ENCODE data around the gene RAB31.
"Not testable (repeated sequence)": the region's sequence is repeated elsewhere in the genome, so short reads cannot be mapped to it uniquely, and the experiment has no call there.

RAB31 gene

GRCh38 chr18:9708057-9708433, at the start of gene RAB31:
Gene RAB31 (plus strand): TSS chr18:9708301. CDS start chr18:9708406, 105 bp downstream.
- no peak for DNase-seq (ENCODE audit: low read depth in 2 of 3, low spot score in 1 of 3)

GRCh38 chr18:9659499-9660375, 48.4 kb upstream of the RAB31 start:
- no peak for DNase-seq (ENCODE audit: low read depth in 2 of 3, low spot score in 1 of 3)

GRCh38 chr18:9661564-9661963, 46.5 kb upstream of the RAB31 start:
- no peak for DNase-seq (ENCODE audit: low read depth in 2 of 3, low spot score in 1 of 3)

- DNase-seq (ENCODE audit: low read depth in 2 of 3, low spot score in 1 of 3) = no peak
Observed at GRCh38 chr18:9663377-9663776, 44.7 kb upstream of the RAB31 start.

GRCh38 chr18:9665314-9665713, 42.8 kb upstream of the RAB31 start:
- DNase-seq (ENCODE audit: low read depth in 2 of 3, low spot score in 1 of 3) = no peak

GRCh38 chr18:9666548-9666947, 41.6 kb upstream of the RAB31 start:
- no peak for DNase-seq (ENCODE audit: low read depth in 2 of 3, low spot score in 1 of 3)

- DNase-seq (ENCODE audit: low read depth in 2 of 3, low spot score in 1 of 3) = no peak
Observed at GRCh38 chr18:9669016-9669415, 39.1 kb upstream of the RAB31 start.

GRCh38 chr18:9671214-9671613, 36.9 kb upstream of the RAB31 start:
- DNase-seq (ENCODE audit: low read depth in 2 of 3, low spot score in 1 of 3) = no peak

GRCh38 chr18:9673296-9674251, 34.5 kb upstream of the RAB31 start:
- DNase-seq (ENCODE audit: low read depth in 2 of 3, low spot score in 1 of 3) = peak in 2 of 3 donors; percentile 8 to 21

GRCh38 chr18:9678216-9678615, 29.9 kb upstream of the RAB31 start:
- DNase-seq (ENCODE audit: low read depth in 2 of 3, low spot score in 1 of 3) = not testable (repeated sequence)

GRCh38 chr18:9679125-9679524, 29.0 kb upstream of the RAB31 start:
- DNase-seq (ENCODE audit: low read depth in 2 of 3, low spot score in 1 of 3) = no peak

GRCh38 chr18:9681217-9681616, 26.9 kb upstream of the RAB31 start:
- DNase-seq (ENCODE audit: low read depth in 2 of 3, low spot score in 1 of 3) = no peak

- DNase-seq (ENCODE audit: low read depth in 2 of 3, low spot score in 1 of 3) = no peak
Observed at GRCh38 chr18:9682572-9682971, 25.5 kb upstream of the RAB31 start.

GRCh38 chr18:9683418-9684396, 24.4 kb upstream of the RAB31 start:
- DNase-seq (ENCODE audit: low read depth in 2 of 3, low spot score in 1 of 3) = no peak

- DNase-seq (ENCODE audit: low read depth in 2 of 3, low spot score in 1 of 3) = no peak
Observed at GRCh38 chr18:9684881-9685614, 23.1 kb upstream of the RAB31 start.

GRCh38 chr18:9685615-9685890, 22.5 kb upstream of the RAB31 start:
- DNase-seq (ENCODE audit: low read depth in 2 of 3, low spot score in 1 of 3) = no peak

- DNase-seq (ENCODE audit: low read depth in 2 of 3, low spot score in 1 of 3) = no peak
Observed at GRCh38 chr18:9688036-9688741, 19.9 kb upstream of the RAB31 start.

- no peak for DNase-seq (ENCODE audit: low read depth in 2 of 3, low spot score in 1 of 3)
Observed at GRCh38 chr18:9689253-9689652, 18.8 kb upstream of the RAB31 start.

GRCh38 chr18:9690418-9691188, 17.5 kb upstream of the RAB31 start:
- no peak for DNase-seq (ENCODE audit: low read depth in 2 of 3, low spot score in 1 of 3)

All from stimulated activated CD4-positive, alpha-beta T cell treated with anti-CD3 and anti-CD28 coated beads, Interleukin-12 subunit alpha, Interleukin-12 subunit beta, amount 100 ng/mL, for 48 hours (primary cell).